CD8-positive, alpha-beta memory T cell (primary cell): ENCODE measurements around the gene ZNF705A. TPM values are rescaled to one million over a fixed set of nuclear protein-coding genes. Genes with fewer than 3 reads are reported as not detected.
"Not testable (repeated sequence)": the region's sequence is repeated elsewhere in the genome, so short reads cannot be mapped to it uniquely, and the experiment has no call there.

ENCODE experiments used
- CTCF ChIA-PET: fragments of 350-600 bp; sonication (Branson Sonifier 250); formaldehyde crosslinking; loops from one replicate; lab custom pipeline; 2021; ENCODE audit warnings: antibody characterized with exemption; lab: Charles Lee
- POLR2A ChIA-PET: fragments of 350-600 bp; sonication (Branson Sonifier 250); formaldehyde crosslinking; loops from one replicate; lab custom pipeline; 2021; ENCODE audit warnings: antibody characterized with exemption; lab: Charles Lee
- DNase-seq, 5 donors: peaks; one replicate each; pipeline versions ENCODE4 v3.0.0 to v3.0.0-alpha.2; 2020 to 2022; ENCODE audit warnings: mixed read lengths in 1 of 5
- H3K27ac ChIP-seq: one replicate; pipeline ENCODE4 v1.7.0; 2013; ENCODE audit warnings: low read depth, mild to moderate bottlenecking, low read length, moderate library complexity
- H3K27me3 ChIP-seq: 2 replicates; pipeline ENCODE4 v1.7.0; 2013; ENCODE audit warnings: low read length, mild to moderate bottlenecking; ENCODE audit not compliant: insufficient read depth, poor library complexity, severe bottlenecking
- H3K36me3 ChIP-seq: 2 replicates; pipeline ENCODE4 v1.7.0; 2013; ENCODE audit warnings: mild to moderate bottlenecking, low read length, moderate library complexity; ENCODE audit not compliant: insufficient read depth
- H3K4me1 ChIP-seq: 2 replicates; pipeline ENCODE4 v1.7.0; 2013; ENCODE audit warnings: mild to moderate bottlenecking, low read length, moderate library complexity; ENCODE audit not compliant: insufficient read depth
- H3K4me3 ChIP-seq: 2 replicates; pipeline ENCODE4 v1.7.0; 2013; ENCODE audit warnings: mild to moderate bottlenecking, low read length
- H3K9me3 ChIP-seq: 2 replicates; pipeline ENCODE4 v1.7.0; 2013; ENCODE audit warnings: mild to moderate bottlenecking, low read length
- H3K27ac Mint-ChIP-seq, 8 donors: one replicate each; pipeline ENCODE4 v1.8.0; 2020 to 2021; ENCODE audit warnings: mixed read lengths in 8 of 8, mild to moderate bottlenecking in 6 of 8, inconsistent platforms in 3 of 8, moderate library complexity in 3 of 8
- H3K27me3 Mint-ChIP-seq, 2 donors: one replicate each; pipeline ENCODE4 v1.8.0; 2020 to 2021; ENCODE audit warnings: mixed read lengths in 2 of 2, mild to moderate bottlenecking in 1 of 2, moderate library complexity in 1 of 2
- H3K36me3 Mint-ChIP-seq, 3 donors: one replicate each; pipeline ENCODE4 v1.8.0; 2020 to 2021; ENCODE audit warnings: mixed read lengths in 3 of 3, inconsistent platforms in 1 of 3, mild to moderate bottlenecking in 1 of 3
- H3K4me1 Mint-ChIP-seq, 3 donors: one replicate each; pipeline ENCODE4 v1.8.0; 2020 to 2021; ENCODE audit warnings: mixed read lengths in 3 of 3, inconsistent platforms in 1 of 3, mild to moderate bottlenecking in 1 of 3
- H3K4me3 Mint-ChIP-seq, 7 donors: one replicate each; pipeline ENCODE4 v1.8.0; 2020 to 2021; ENCODE audit warnings: mixed read lengths in 7 of 7, mild to moderate bottlenecking in 6 of 7, moderate library complexity in 4 of 7, inconsistent platforms in 2 of 7
- H3K9me3 Mint-ChIP-seq, 5 donors: one replicate each; pipeline ENCODE4 v1.8.0; 2020 to 2022; ENCODE audit warnings: mixed read lengths in 5 of 5, mild to moderate bottlenecking in 3 of 5, moderate library complexity in 2 of 5, inconsistent platforms in 1 of 5
- polyA plus RNA-seq: library from polyadenylated mRNA; unstranded; fragments of 300-500 nt; fragmentation: Illumina TruSeq; gene quantifications from one replicate; pipeline ENCODE4 v1.2.3, GENCODE V29; 2021
- total RNA-seq, 2 experiments: library from RNA; stranded (reverse); gene quantifications; one replicate each; pipeline ENCODE4 v1.2.3, GENCODE V29; 2021

The ZNF705A gene
- total and polyA plus RNA-seq, 3 experiments from 2014 or later = 0.07 TPM; not detected in 2

GRCh38 chr12:8218711-8219382 lies 62.0 kb downstream of the ZNF705A start:
- H3K4me3 ChIP-seq, H3K9me3 ChIP-seq, H3K4me3 Mint-ChIP-seq, H3K36me3 ChIP-seq, H3K27ac ChIP-seq, CTCF ChIA-PET, H3K36me3 Mint-ChIP-seq, H3K27ac Mint-ChIP-seq, H3K4me1 ChIP-seq, POLR2A ChIA-PET, H3K4me1 Mint-ChIP-seq, DNase-seq, H3K27me3 ChIP-seq, H3K9me3 Mint-ChIP-seq: not testable (repeated sequence)
- H3K27me3 Mint-ChIP-seq = peaks cover 10 to 14% of the 10 kb centered on the region in 2 donors

DNA sequence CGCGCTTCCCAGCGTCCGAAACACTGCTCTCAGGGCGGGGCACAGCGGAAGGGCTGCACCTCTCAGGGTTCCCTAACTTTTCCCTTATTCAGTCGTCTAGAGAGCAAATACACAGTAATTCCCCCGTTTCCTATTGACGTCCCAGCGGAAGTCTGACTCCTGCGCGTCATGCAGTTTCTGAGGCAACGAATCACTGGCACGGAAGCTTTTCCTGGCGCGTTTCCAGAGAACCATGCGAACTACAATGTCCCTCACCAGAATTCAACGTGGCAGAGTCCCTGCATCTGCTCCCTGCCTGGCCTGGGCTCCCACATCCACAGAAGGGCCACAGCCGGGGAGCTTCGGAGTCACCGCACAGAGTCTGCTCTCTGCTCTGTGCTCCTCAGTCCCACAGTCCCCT lies 64.6 kb downstream of the ZNF705A start:
- H3K36me3 ChIP-seq, H3K27me3 ChIP-seq, H3K4me1 Mint-ChIP-seq, H3K4me1 ChIP-seq, H3K4me3 ChIP-seq, H3K9me3 ChIP-seq, DNase-seq, CTCF ChIA-PET, H3K27me3 Mint-ChIP-seq, H3K4me3 Mint-ChIP-seq, H3K27ac Mint-ChIP-seq, H3K27ac ChIP-seq, H3K36me3 Mint-ChIP-seq, H3K9me3 Mint-ChIP-seq, POLR2A ChIA-PET: not testable (repeated sequence)

- H3K4me3 Mint-ChIP-seq, H3K4me3 ChIP-seq, POLR2A ChIA-PET, H3K27me3 Mint-ChIP-seq, H3K27ac Mint-ChIP-seq, H3K9me3 Mint-ChIP-seq, H3K36me3 Mint-ChIP-seq, H3K27me3 ChIP-seq, H3K4me1 ChIP-seq, DNase-seq, H3K9me3 ChIP-seq, H3K36me3 ChIP-seq, CTCF ChIA-PET, H3K4me1 Mint-ChIP-seq, H3K27ac ChIP-seq: not testable (repeated sequence)
Observed at GRCh38 chr12:8221844-8222243, 65.0 kb downstream of the ZNF705A start.

DNA sequence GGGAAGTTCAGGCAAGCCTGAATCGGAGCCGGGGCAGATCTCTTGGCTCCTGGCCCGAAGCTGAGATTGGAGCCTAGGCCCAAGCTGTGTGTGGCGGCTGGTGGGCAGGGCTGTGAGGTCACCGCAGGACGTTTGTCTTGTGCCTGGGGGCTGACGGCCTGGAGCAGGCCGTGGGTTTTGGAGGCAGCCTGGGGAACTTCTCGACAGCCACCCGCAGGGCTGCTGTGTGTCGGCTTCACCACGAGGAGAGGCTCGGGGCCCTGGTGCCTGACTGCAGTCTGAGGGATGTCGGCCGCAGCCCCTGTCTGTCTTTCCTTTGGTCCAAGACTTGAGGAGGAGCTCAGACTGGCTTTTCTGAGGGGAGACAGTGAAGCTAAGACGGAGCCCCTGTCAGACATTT lies 65.5 kb downstream of the ZNF705A start:
- H3K9me3 Mint-ChIP-seq, H3K36me3 Mint-ChIP-seq, POLR2A ChIA-PET, H3K9me3 ChIP-seq, H3K4me3 ChIP-seq, CTCF ChIA-PET, H3K27me3 Mint-ChIP-seq, H3K4me1 Mint-ChIP-seq, H3K27ac ChIP-seq, H3K27ac Mint-ChIP-seq, H3K36me3 ChIP-seq, H3K4me3 Mint-ChIP-seq, H3K27me3 ChIP-seq, DNase-seq, H3K4me1 ChIP-seq: not testable (repeated sequence)

- DNase-seq, H3K36me3 Mint-ChIP-seq, H3K27ac ChIP-seq, H3K27me3 ChIP-seq, CTCF ChIA-PET, H3K9me3 Mint-ChIP-seq, H3K36me3 ChIP-seq, H3K4me3 ChIP-seq, H3K4me1 Mint-ChIP-seq, H3K27ac Mint-ChIP-seq, H3K9me3 ChIP-seq, H3K4me1 ChIP-seq, H3K4me3 Mint-ChIP-seq: not testable (repeated sequence)
- POLR2A ChIA-PET = interaction anchor here (0.6 kb wide), 1 partner anchor 158 kb away, joined by 4 read pairs; no protein-coding TSS in a partner anchor
- peaks cover 4 to 10% of the 10 kb centered on the region in 2 donors for H3K27me3 Mint-ChIP-seq
Observed at GRCh38 chr12:8223646-8224045, 66.8 kb downstream of the ZNF705A start.

- CTCF ChIA-PET, POLR2A ChIA-PET, H3K36me3 ChIP-seq, H3K36me3 Mint-ChIP-seq, DNase-seq, H3K27me3 ChIP-seq, H3K27ac Mint-ChIP-seq, H3K9me3 ChIP-seq, H3K4me3 ChIP-seq, H3K4me1 ChIP-seq, H3K4me1 Mint-ChIP-seq, H3K9me3 Mint-ChIP-seq, H3K4me3 Mint-ChIP-seq, H3K27ac ChIP-seq: not testable (repeated sequence)
- peaks cover 6 to 10% of the 10 kb centered on the region in 2 donors for H3K27me3 Mint-ChIP-seq
Observed at GRCh38 chr12:8224782-8225181, 68.0 kb downstream of the ZNF705A start.

DNA sequence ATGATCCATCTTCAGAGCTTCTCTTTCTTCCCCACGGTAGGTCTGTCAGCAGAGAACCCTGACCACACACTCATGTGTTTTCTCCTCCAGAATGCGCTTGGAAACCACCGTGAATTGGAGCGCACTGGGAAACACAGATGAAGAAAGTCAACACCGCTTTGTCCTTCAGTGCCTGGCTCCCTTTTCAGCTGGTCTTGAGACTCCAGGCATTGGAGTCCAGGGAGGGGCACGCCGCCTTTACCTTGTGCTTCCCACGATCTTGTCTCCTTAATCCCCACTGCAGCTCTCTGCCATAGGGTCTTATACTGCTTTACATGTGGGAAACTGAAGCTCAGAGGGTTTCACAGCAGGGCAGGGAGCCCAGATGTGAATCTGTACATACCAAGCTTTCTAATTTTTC lies 69.5 kb downstream of the ZNF705A start:
- Mint-ChIP-seq H3K27me3 (peaks cover 3 to 10% of the 10 kb centered on the region in 2 donors), H3K36me3 (no peaks in the 10 kb centered on the region), H3K4me1 (peaks cover 0 to 8% (median 0%) of the 10 kb centered on the region in 3 donors), H3K4me3 (peak overlapping the region in 1 of 7 donors; percentile 82), H3K27ac (no peak overlapping the region), H3K9me3 (no peaks in the 10 kb centered on the region)
- Histone ChIP-seq H3K27me3 (no peaks in the 10 kb centered on the region), H3K36me3 (no peaks in the 10 kb centered on the region), H3K4me1 (no peaks in the 10 kb centered on the region), H3K4me3 (no peak overlapping the region), H3K27ac (no peak overlapping the region), H3K9me3 (no peaks in the 10 kb centered on the region)
- CTCF ChIA-PET = interaction anchor here (1.6 kb wide), 1 partner anchor 11 kb away, joined by 4 read pairs; no protein-coding TSS in a partner anchor
- DNase-seq = no peak
- POLR2A ChIA-PET = interaction anchor here (0.5 to 0.7 kb wide), 2 partner anchors 244 to 409 kb away, joined by 3 to 5 read pairs; no protein-coding TSS in a partner anchor

- DNase-seq = peak in 1 of 5 donors; percentile 24
- H3K4me3 ChIP-seq, H3K36me3 ChIP-seq, H3K27ac ChIP-seq, POLR2A ChIA-PET, H3K27me3 ChIP-seq, H3K9me3 ChIP-seq, H3K36me3 Mint-ChIP-seq, H3K4me1 ChIP-seq, H3K9me3 Mint-ChIP-seq: not testable (repeated sequence)
- Mint-ChIP-seq H3K27ac (peak within 1 kb of the TSS in 3 of 8 donors; percentile 54 to 88 (median 79)), H3K27me3 (peaks cover 3 to 10% of the 10 kb centered on the region in 2 donors), H3K4me3 (peak within 1 kb of the TSS in 5 of 7 donors; percentile 29 to 82 (median 63)), H3K4me1 (peaks cover 5 to 14% (median 6%) of the 10 kb centered on the region in 3 donors)
- CTCF ChIA-PET = interaction anchor here (1.6 kb wide), 1 partner anchor 10 kb away, joined by 4 read pairs; no protein-coding TSS in a partner anchor
Observed at GRCh38 chr12:8226992-8227731, 70.3 kb downstream of the ZNF705A start, which contains the start of gene FAM90A1. FAM90A1 (minus strand) TSS chr12:8227618; CDS start chr12:8224832, 2,786 bp downstream.
